HG03520 (cell line): ENCODE measurements around the gene RDH8.

Experiments
- ATAC-seq: cut with Tn5 transposase; IDR thresholded peaks from one replicate; pipeline ENCODE4 v1.9.1; 2021; ENCODE audit warnings: mild to moderate bottlenecking, moderate library complexity; ENCODE audit not compliant: unreplicated experiment

Gene RDH8

DNA sequence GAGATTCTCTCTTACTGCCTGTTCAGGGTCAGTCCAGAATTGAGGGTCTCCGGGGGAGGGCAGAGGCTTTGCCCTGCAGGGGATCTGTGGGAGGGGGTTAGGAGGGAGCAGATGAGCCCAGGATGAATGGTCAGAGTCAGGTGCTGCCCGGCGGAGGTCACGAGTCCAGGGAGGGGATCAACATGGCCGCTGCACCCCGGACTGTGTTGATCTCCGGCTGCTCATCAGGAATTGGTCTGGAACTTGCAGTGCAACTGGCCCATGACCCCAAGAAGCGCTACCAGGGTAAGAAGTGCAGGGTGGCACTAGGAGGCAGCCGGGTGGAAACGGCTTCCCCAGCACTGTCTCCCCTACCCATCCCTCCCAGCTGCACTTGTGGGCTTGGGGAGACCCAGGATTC lies at the start of gene RDH8:
TSS of gene RDH8 (plus strand) at position 168 of the 400 bp plus-strand sequence. CDS start at position 183, 15 bp downstream.
- ATAC-seq = no peak

GRCh38 chr19:9966024-9966423 lies 47.3 kb upstream of the RDH8 start:
- ATAC-seq = no peak

DNA sequence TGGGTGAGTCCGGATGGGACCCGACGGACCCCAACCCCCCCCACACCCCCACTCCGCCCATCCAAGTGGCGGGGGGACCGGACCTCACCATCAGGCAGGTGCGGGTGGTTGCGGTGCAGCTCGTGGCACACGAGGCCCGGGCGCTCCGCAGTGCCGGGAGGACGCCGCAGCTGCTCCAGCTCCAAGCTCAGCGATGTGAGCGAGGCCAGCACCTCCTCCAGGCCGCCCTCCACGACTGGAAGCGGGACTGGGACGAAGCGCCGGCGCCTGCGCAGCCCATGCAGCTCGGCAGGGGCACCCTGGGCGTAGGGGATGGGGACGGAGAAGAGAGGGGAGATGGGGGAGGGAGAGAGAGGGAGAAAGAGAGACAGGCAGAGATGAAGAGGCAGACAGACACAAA lies 46.8 kb upstream of the RDH8 start:
- ATAC-seq = no peak

GRCh38 chr19:9967326-9967725 lies 46.0 kb upstream of the RDH8 start:
- no peak for ATAC-seq

DNA sequence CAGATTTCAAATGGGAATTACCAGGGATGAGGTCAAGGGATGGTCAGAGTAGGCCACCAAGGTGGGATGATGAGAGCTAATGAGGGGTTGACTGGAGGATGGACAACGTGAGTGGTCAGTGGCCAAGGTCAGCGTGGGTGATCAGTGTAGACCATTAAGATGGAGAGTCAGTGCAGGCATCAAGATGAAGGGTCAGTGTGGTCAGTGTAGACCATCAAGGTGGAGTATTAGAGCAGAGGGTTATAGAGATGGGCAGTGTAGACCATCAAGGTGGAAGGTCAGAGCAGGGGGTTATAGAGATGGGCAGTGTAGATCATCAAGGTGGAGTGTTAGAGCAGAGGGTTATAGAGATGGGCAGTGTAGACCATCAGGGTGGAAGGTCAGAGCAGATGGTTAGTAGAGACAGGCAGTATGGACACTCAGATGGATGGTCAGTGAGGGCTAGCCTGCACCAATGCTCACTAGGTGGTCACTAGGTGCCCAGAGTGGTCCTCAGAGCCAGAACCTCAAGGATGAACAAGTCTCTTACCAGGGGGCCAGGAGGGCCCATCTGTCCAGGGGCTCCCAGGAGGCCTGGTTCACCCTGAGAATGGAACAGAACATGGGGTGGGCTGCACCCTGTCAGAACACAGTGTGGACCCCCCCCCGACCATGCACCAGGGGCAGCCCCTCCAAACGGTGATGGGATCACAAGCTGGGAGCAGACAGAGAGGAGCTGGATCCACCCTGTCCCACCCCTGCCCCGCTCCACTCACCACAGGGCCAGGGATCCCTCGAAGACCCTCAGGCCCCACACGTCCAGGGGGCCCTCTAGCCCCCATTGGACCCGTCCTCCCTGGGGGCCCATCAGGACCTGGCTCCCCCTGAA lies 44.2 kb upstream of the RDH8 start:
- ATAC-seq = no peak

DNA sequence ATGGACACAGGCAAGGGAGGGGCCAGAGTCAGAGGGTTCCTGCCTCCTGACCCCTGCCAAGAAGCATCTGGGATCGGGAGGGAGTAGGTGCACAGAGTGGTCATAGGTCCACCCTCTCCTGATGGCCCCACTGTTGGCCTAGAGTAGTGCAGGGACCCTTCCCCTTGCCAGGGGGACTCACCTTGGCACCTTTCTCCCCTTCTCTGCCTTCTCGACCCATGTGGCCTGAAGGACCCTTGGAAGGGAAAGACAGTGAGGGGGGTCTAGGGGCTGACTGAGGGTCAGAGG lies 43.7 kb upstream of the RDH8 start:
- ATAC-seq = no peak

- ATAC-seq = no peak
Measured at GRCh38 chr19:9970481-9970880, 42.8 kb upstream of the RDH8 start.

- no peak for ATAC-seq
Measured at GRCh38 chr19:9971166-9971897, 42.0 kb upstream of the RDH8 start.

DNA sequence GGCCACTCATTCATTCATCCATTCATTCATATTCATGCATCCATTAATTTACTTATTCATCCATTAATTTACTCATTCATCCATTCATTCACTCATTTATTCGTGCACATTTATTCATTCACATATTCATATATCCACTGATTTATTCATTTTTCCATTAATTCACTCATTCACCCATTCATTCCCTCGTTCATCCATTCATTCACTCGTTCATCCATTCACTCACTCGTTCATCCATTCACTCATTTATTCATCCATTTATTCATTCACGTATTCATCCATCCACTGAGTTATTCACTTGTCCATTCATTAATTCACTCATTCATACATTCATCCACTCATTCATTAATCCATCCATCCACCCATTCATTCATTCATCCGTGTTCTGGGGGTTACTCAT lies 41.2 kb upstream of the RDH8 start:
- ATAC-seq = no peak

- ATAC-seq = no peak
Measured at GRCh38 chr19:9981406-9982260, 31.6 kb upstream of the RDH8 start.

- ATAC-seq = no peak
Measured at GRCh38 chr19:9986787-9987281, 26.4 kb upstream of the RDH8 start.

DNA sequence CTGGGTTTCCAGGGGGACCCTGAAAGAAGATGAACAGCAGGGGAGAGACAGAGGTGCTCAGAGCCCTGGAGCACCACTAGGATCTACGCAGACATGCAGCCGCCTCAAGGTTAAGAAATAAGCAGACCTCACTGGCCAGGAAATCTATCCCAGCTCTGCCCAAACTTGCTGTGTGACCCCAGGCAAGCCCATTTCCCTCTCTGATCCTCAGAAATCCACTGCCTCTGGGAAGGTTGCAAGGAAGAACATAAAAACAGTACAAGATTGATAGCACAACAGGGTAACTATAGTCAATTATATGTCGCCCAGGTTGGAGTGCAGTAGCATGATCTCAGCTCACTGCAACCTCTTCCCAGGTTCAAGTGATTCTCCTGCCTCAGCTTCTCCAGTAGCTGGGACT lies 23.8 kb upstream of the RDH8 start:
- ATAC-seq = no peak

DNA sequence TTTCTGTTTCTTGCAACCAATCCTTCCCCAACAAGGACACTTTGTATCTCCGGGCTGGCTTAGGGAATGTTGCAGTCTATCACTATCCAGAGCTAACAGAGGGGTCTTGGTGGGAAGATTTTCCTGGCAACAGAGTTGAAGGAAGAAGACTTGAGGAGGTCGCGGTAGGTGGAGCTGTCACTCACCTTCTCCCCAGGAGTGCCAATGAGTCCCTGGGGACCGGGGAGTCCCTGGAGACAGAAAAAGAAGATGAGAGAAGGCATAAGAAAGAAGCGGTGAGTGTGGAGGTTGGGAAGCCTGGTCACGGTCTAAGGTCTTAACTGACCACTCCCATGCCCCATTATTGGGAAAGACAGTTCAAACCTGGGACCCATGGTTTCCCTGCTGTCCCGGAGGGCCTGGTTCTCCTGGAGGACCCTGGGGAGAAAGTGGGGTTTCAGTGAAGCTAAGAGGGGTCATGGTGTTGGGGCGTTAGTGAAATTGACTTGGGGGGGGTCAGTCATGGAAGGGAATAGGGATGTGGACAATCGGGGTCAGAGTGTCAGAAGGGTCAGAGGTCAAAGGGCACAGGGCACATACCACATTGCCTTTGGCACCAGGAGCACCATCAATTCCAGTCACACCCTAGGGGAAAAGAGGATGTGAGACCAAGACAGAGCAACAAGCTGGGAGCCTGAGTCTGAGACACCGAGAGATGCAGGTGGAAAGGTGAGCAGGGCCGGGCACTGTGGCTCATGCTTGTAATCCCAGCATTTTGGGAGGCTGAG lies 21.7 kb upstream of the RDH8 start:
- ATAC-seq = no peak

- ATAC-seq = no peak
Measured at GRCh38 chr19:9995084-9995483, 18.2 kb upstream of the RDH8 start.

GRCh38 chr19:9995999-9996398 lies 17.3 kb upstream of the RDH8 start:
- no peak for ATAC-seq

DNA sequence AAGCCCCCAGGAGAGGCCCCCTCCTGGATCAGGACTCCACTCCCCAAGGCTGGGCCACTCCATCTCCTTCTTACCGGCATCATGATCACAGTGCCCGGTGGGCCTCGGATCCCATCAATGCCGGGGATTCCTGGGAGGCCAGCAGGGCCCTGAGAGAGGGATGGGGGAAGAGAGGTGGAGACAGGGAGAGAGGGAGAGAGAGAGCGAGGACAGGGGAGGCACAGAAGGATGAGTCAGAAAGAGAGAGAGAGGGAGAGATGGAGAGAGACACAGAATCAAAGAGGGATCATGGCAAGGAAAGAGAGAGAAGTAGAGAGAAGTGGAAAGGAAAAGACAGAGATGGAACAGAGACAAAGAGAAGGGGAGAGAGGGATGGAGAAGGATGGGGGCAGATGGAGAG lies 16.7 kb upstream of the RDH8 start:
- ATAC-seq = no peak

- ATAC-seq = no peak
Measured at GRCh38 chr19:10000171-10000826, 13.0 kb upstream of the RDH8 start.

DNA sequence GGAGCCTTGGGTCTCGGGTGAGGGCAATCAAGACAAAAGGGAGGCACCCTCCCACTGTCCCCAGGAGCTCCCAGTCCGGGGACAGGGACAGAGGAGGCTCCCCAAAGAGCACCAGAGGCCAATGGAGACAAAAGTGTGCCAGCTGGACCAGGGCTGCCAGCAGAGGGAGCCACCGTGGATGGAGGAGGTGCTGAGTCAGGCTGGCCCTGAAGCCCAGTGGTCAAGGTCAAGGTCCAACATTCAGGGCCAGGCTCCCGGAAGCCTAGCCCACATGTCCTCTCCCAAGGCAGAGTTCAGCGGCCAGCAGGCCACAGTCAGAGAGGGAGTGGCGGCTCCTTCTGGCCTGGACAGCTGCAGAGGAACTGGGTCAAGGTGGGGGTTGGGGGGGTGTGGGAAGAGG lies 11.4 kb upstream of the RDH8 start:
- no peak for ATAC-seq

DNA sequence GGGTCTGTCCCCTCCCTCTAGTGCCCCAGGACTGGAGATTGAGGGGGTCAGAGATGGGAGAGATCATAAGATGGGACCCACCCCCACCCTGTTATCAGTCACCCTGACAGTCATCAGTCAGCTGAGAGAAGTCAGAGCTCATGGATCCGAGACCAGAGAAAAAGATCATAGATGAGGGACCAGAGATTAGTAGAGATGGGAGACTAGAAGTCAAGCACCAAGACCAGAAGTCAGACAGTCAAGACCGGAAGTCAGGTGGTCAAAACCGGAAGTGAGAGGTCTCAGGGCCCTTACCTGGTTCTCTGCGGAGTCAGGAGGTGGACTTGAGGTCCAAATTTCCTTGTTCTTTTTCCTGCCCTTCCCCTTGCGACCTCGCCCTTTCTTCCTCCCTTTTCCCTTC lies 10.0 kb upstream of the RDH8 start:
- no peak for ATAC-seq

DNA sequence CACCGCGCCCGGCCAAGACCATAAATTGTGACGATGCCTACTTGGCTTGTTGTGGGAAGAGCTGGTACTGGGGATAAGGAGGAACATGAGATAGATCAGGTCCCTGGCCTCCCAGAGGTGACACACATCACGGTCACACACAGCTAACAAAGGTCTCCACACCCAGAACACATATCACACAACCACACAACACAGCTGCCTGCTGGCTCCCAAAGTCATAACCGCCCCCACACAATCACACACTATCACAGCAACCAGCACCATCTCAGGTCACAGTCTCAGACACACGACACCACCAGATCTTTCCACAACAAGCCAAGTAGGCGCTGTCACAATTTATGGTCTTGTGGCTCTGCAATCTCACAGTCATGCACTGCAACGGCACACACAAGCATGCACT lies 8.7 kb upstream of the RDH8 start:
- no peak for ATAC-seq
